Raji (cell line): ENCODE measurements around the gene MTCP1.

Experiments
- POLR2A ChIP-seq: IDR thresholded peaks from 2 replicates; pipeline ENCODE4 v1.6.1; 2011; ENCODE audit warnings: low read depth, low read length, control low read depth; ENCODE audit not compliant: insufficient read depth

MTCP1 gene

DNA sequence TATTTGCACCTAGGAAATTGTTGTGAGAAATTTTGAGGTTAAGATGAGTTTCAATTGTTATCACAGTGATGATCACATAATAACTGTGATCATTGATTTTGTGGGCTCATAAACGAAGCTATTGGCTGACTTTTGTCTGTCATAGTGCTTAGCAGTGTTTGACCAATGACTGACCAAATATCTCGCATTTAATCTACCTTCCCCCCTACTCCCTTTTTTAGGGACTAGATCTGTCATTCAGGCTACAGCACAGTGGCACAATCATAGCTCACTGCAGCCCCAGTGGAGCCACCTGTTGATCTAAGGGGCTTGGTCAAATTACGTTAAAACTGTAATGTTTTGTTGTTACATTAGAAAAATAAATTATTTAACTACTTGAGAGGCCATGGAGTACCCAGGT is 42.8 kb downstream of the MTCP1 start:
- TF ChIP-seq POLR2A, result 0 out of 2 replicates have a peak, but pooled peaks have one; percentile 11

DNA sequence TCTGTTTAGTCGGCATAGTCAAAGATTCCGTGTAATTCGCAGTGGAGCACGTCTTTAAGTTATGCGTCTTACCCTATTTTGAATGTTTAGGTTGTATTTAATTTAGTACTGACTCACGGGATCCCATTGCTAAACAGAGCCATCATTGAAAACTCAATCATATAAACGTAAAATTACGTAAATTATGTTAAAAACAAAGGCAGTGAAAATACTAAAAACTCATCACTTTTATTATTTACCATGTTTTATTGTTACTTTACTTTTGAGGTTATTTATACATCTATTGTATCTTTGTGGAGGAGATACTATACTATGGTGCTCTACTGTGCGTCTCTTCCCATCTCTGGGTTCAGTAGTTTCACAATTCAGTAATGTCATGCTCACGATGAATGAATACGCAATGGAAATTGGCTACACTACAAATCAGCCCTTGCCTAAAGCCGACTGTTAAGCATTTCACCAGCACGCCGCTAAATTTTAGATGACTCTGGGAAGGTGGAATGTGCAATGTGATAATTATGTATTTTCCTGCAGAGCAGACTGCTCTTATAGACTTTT is 43.3 kb downstream of the MTCP1 start:
- no peak for TF ChIP-seq POLR2A

DNA sequence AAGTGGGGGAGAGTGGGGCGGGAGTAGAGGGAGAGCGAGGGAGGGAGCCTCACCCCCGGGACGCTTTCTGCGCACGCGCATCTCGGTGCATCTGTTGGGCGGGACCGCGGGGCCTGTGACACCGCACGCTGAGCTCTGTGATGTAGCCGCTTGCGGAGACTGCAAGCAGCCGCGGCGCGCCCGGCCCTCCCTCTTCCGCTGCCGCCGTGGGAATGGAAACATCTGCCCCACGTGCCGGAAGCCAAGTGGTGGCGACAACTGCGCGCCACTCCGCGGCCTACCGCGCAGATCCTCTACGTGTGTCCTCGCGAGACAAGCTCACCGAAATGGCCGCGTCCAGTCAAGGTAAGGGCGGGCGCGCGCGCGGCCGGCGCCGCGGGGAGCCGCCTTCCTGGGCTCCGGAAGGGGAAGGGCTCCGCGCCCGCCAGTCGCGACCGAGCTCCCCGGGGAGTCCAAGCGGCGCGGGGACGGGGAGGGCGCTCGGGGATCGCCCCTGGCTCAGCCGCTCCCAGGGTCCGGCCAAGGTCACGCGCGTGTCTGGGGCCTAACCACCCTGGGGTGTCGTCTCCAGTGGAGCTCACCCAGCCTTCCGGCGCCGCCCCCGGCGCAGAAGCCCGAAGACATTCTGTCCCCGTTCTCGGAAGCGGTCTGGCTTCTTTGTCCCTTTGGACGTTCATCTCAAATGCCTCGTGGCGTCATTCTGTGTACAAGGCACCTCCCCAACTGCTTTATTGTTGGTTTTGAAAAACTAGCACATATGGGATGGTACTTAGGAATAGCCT is 44.0 kb downstream of the MTCP1 start, which contains the start of gene FUNDC2:
Gene FUNDC2 (plus strand): TSS at position 118 of the 782 bp plus-strand sequence. CDS start 95 bp downstream, at position 213.
- peak; percentile 71 for TF ChIP-seq POLR2A

- TF ChIP-seq POLR2A, result no peak; the same call in 1 of the 2 replicates
These were observed 44.6 kb downstream of the MTCP1 start for GRCh38 chrX:155026420-155026726.

DNA sequence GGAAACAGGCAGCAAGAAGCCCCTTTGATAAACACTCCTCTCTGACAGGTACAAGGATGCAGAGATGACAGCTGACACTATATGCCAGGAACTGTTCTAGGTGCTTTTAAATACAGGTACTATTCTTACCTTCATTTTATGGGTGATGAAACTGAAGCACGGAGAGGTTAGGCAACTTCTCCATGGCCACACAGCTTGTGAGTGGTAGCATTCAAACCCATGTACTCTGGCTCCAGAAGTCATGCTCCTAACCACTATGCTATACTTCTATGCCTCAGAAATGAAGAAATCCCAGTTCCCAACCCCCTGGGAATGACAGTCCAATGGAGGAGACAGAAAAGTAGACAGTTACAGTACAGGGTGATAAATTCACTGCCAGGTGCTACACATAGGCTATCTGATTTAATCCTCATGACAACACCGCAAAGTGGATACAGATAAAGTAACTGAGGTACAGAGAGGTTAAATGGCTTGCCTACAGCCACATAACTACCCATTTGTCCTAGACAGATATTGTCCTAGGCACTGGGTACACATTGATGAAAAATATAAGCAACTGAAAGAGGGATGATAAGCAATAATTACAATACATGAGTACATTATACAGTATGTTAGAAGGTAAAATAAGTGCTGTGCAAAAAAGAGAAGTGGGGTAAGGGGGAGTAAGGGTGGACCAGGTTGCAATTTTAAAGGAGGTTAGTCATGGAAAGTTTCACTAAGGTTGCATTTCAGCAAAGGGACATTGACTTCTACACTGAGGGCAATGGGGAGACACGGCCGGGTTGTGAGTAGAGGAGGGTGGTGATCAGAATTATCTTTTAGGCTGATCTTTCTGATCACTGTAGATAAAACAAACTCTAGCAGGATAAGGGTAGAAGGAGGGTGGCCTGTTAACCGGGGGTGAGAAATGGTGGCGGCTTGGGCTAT is 46.8 kb downstream of the MTCP1 start:
- TF ChIP-seq POLR2A, result no peak

DNA sequence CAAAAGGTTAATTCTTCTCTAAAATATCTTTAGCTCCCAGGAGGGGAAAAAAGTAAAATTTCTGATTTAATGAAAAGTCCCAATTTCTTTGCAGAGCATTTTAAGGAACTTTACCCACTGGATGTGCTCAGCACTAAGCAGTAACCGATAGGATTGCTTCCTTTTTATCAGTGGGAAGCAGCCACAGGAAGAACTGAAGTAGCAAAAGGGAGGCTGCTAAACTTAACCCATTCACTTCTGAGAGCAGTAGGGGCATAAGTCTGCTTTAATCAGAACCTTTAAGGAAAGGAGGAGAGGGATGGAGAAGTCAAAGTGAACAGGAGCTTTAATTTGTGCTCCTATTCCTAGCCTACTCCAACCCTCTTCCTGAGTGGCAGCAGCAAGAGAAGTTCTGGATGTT is 48.4 kb downstream of the MTCP1 start, which contains the start of gene F8:
Gene F8 (minus strand): TSS at position 139 of the 400 bp plus-strand sequence. CDS start 171 bp downstream, outside the sequence.
- TF ChIP-seq POLR2A, result no peak

DNA sequence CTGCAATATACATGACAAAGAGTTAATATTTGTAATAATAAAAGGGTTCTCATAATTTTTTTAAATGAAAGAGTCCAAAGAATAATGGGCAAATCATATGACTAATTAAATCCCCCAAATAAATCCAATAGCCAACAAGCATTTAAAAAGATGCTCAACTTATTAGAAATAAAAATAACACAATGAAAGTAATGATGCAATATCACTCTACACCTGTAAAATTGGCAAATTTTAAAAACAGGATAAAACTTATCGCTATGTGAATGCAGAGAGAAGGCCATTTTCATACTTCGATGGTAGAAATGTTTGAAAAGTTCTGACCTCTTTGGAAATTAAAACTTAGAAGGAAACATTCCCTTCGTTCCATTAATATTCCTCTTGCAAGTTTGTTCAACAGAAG is 50.3 kb downstream of the MTCP1 start:
- no peak for TF ChIP-seq POLR2A
